HepG2 (cell line): ENCODE data around the gene DEPDC1B. TPM values are rescaled to one million over a fixed set of nuclear protein-coding genes. Genes with fewer than 3 reads are reported as not detected.

ENCODE experiments used
- NR2F1 ChIP-seq, 2 experiments: fragments of 450-650 bp in 1 of 2; formaldehyde crosslinking in 1 of 2; IDR thresholded peaks; 2 replicates each; pipeline versions ENCODE4 v1.5.0 to v1.6.1; 2016 to 2020; ENCODE audit warnings: mild to moderate bottlenecking in 1 of 2, missing compliant biosample characterization in 1 of 2, missing genetic modification reagents in 1 of 2, moderate library complexity in 1 of 2
- PHF20 ChIP-seq: sonication (generic); formaldehyde crosslinking; IDR thresholded peaks from 2 replicates; pipeline ENCODE4 v1.5.0; 2020; ENCODE audit warnings: mild to moderate bottlenecking, missing genetic modification reagents
- RFX5 ChIP-seq: IDR thresholded peaks from 2 replicates; pipeline ENCODE4 v1.6.1; 2011; ENCODE audit warnings: low read depth, low read length, improper control_type of control experiment
- RFXANK ChIP-seq: IDR thresholded peaks from 2 replicates; pipeline ENCODE4 v1.6.1; 2016
- THAP11 ChIP-seq: IDR thresholded peaks from 2 replicates; pipeline ENCODE4 v1.6.1; 2016; ENCODE audit warnings: missing biosample characterization, missing genetic modification reagents
- YEATS2 ChIP-seq: sonication (generic); formaldehyde crosslinking; IDR thresholded peaks from 2 replicates; pipeline ENCODE4 v1.4.0; 2020; ENCODE audit warnings: missing genetic modification reagents, borderline replicate concordance
- ZFP36L1 ChIP-seq: sonication (generic); formaldehyde crosslinking; IDR thresholded peaks from 2 replicates; pipeline ENCODE4 v1.8.0; 2022; ENCODE audit warnings: mild to moderate bottlenecking, missing genetic modification reagents, moderate library complexity
- ZNF160 ChIP-seq: sonication (generic); formaldehyde crosslinking; IDR thresholded peaks from 2 replicates; pipeline ENCODE4 v1.8.0; 2022; ENCODE audit warnings: mild to moderate bottlenecking, inconsistent platforms, missing genetic modification reagents
- ZNF256 ChIP-seq: sonication (generic); formaldehyde crosslinking; conservative IDR thresholded peaks from 2 replicates; pipeline ENCODE4 v1.4.0; 2020; ENCODE audit warnings: missing genetic modification reagents
- ZNF724P ChIP-seq: sonication (generic); formaldehyde crosslinking; IDR thresholded peaks from 2 replicates; pipeline ENCODE4 v1.8.0; 2022; ENCODE audit warnings: missing genetic modification reagents, borderline replicate concordance
- polyA plus RNA-seq, 8 experiments: library from polyadenylated mRNA; depleted of rRNA in 3 of 8; stranded (reverse) in 7 of 8; unstranded in 1 of 8; fragments of >200 nt; fragmentation: Illumina TruSeq in 4 of 8; extraction: Trizol in 4 of 8; gene quantifications; 2 replicates each; pipeline versions ENCODE4 v1.2.1 to v1.2.3, GENCODE V29; 2011 to 2016; ENCODE audit warnings: low read depth in 4 of 8, missing spikeins in 1 of 8, mixed read lengths in 1 of 8; ENCODE audit not compliant: insufficient read depth in 1 of 8
- total RNA-seq, 5 experiments: library from RNA; depleted of rRNA; stranded (reverse); fragments of >200 nt; fragmentation: Illumina TruSeq; extraction: Trizol; gene quantifications; 2 replicates each; pipeline ENCODE4 v1.2.3, GENCODE V29; 2016; ENCODE audit warnings: low read depth in 1 of 5
- TF ChIP-seq, protein P1 (sequence below): sonication (generic); formaldehyde crosslinking; IDR thresholded peaks from 2 replicates; pipeline ENCODE4 v1.4.0; 2020; ENCODE audit warnings: missing genetic modification reagents, mild to moderate bottlenecking, borderline replicate concordance
- TF ChIP-seq, protein P2 (sequence below): sonication (generic); formaldehyde crosslinking; IDR thresholded peaks from 2 replicates; pipeline ENCODE4 v1.4.0; 2020; ENCODE audit warnings: missing genetic modification reagents, borderline replicate concordance
- TF ChIP-seq, protein P3 (sequence below): sonication (generic); formaldehyde crosslinking; IDR thresholded peaks from 2 replicates; pipeline ENCODE4 v1.5.1; 2020; ENCODE audit warnings: missing genetic modification reagents, mild to moderate bottlenecking, borderline replicate concordance
- TF ChIP-seq, protein P4 (sequence below): sonication (generic); formaldehyde crosslinking; IDR thresholded peaks from 2 replicates; pipeline ENCODE4 v1.5.0; 2020; ENCODE audit warnings: mild to moderate bottlenecking, missing genetic modification reagents
- TF ChIP-seq, protein P5 (sequence below): sonication (generic); formaldehyde crosslinking; IDR thresholded peaks from 2 replicates; pipeline ENCODE4 v1.4.0; 2020; ENCODE audit warnings: missing genetic modification reagents

The DEPDC1B gene
- total and polyA plus RNA-seq, 2 of the 13 experiments (the other 11 are each of a cell fraction or from before 2014, with no cell fraction given): 29.5 to 51.3 TPM

DNA sequence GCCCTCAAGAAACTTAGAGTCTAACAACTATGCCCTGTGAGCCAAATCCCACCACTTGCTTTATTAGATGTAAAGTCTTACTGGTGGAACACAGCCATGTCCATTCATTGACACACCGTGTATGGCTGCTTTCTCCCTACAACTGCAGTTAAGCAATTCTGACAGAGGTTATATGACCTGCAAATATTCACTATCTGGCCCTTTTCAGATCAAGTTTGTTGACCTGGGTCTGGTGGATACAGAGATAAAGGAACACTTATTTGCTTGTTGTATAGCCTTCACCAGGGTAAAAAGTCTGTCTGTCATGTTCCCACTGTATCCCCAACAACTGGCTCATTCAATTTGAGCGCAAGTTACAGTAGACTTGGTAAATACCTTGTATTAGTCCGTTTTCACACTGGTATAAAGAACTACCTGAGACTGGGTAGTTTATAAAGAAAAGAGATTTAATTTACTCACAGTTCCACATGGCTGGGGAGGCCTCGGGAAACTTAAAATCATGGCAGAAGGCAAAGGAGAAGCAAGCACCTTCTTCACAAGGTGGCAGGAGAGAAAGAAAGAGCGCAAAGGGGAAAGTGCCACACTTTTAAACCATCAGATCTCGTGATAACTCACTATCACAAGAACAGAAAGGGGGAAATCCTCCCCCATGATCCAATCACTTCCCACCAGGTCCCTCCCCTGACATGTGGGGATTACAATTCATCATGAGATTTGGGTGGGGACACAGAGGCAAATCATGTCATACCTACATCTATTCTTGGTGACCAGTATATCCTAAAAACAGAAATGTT lies 27.9 kb downstream of the DEPDC1B start (continued):
- TF ChIP-seq RFX5 (no peak), ZFP36L1 (CRISPR knock-in tag) (no peak), ZNF160 (CRISPR knock-in tag) (0 out of 2 replicates have a peak, but pooled peaks have one; percentile 35), ZNF724P (CRISPR knock-in tag) (no peak), NR2F1 (CRISPR knock-in tag; IDR thresholded peaks at IDR 0.05) (peak; percentile 94), THAP11 (CRISPR knock-in tag) (peak; percentile 49), YEATS2 (no peak), RFXANK (no peak), PHF20 (CRISPR knock-in tag) (no peak), ZNF256 (no peak)
- TF ChIP-seq, protein P1, sequence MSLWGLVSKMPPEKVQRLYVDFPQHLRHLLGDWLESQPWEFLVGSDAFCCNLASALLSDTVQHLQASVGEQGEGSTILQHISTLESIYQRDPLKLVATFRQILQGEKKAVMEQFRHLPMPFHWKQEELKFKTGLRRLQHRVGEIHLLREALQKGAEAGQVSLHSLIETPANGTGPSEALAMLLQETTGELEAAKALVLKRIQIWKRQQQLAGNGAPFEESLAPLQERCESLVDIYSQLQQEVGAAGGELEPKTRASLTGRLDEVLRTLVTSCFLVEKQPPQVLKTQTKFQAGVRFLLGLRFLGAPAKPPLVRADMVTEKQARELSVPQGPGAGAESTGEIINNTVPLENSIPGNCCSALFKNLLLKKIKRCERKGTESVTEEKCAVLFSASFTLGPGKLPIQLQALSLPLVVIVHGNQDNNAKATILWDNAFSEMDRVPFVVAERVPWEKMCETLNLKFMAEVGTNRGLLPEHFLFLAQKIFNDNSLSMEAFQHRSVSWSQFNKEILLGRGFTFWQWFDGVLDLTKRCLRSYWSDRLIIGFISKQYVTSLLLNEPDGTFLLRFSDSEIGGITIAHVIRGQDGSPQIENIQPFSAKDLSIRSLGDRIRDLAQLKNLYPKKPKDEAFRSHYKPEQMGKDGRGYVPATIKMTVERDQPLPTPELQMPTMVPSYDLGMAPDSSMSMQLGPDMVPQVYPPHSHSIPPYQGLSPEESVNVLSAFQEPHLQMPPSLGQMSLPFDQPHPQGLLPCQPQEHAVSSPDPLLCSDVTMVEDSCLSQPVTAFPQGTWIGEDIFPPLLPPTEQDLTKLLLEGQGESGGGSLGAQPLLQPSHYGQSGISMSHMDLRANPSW: no peak
- TF ChIP-seq, protein P2, sequence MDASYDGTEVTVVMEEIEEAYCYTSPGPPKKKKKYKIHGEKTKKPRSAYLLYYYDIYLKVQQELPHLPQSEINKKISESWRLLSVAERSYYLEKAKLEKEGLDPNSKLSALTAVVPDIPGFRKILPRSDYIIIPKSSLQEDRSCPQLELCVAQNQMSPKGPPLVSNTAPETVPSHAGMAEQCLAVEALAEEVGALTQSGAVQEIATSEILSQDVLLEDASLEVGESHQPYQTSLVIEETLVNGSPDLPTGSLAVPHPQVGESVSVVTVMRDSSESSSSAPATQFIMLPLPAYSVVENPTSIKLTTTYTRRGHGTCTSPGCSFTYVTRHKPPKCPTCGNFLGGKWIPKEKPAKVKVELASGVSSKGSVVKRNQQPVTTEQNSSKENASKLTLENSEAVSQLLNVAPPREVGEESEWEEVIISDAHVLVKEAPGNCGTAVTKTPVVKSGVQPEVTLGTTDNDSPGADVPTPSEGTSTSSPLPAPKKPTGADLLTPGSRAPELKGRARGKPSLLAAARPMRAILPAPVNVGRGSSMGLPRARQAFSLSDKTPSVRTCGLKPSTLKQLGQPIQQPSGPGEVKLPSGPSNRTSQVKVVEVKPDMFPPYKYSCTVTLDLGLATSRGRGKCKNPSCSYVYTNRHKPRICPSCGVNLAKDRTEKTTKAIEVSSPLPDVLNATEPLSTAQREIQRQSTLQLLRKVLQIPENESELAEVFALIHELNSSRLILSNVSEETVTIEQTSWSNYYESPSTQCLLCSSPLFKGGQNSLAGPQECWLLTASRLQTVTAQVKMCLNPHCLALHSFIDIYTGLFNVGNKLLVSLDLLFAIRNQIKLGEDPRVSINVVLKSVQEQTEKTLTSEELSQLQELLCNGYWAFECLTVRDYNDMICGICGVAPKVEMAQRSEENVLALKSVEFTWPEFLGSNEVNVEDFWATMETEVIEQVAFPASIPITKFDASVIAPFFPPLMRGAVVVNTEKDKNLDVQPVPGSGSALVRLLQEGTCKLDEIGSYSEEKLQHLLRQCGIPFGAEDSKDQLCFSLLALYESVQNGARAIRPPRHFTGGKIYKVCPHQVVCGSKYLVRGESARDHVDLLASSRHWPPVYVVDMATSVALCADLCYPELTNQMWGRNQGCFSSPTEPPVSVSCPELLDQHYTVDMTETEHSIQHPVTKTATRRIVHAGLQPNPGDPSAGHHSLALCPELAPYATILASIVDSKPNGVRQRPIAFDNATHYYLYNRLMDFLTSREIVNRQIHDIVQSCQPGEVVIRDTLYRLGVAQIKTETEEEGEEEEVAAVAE: 0 out of 2 replicates have a peak, but pooled peaks have one; percentile 40
- TF ChIP-seq, protein P3, sequence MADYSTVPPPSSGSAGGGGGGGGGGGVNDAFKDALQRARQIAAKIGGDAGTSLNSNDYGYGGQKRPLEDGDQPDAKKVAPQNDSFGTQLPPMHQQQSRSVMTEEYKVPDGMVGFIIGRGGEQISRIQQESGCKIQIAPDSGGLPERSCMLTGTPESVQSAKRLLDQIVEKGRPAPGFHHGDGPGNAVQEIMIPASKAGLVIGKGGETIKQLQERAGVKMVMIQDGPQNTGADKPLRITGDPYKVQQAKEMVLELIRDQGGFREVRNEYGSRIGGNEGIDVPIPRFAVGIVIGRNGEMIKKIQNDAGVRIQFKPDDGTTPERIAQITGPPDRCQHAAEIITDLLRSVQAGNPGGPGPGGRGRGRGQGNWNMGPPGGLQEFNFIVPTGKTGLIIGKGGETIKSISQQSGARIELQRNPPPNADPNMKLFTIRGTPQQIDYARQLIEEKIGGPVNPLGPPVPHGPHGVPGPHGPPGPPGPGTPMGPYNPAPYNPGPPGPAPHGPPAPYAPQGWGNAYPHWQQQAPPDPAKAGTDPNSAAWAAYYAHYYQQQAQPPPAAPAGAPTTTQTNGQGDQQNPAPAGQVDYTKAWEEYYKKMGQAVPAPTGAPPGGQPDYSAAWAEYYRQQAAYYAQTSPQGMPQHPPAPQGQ: no peak
- TF ChIP-seq, protein P4, sequence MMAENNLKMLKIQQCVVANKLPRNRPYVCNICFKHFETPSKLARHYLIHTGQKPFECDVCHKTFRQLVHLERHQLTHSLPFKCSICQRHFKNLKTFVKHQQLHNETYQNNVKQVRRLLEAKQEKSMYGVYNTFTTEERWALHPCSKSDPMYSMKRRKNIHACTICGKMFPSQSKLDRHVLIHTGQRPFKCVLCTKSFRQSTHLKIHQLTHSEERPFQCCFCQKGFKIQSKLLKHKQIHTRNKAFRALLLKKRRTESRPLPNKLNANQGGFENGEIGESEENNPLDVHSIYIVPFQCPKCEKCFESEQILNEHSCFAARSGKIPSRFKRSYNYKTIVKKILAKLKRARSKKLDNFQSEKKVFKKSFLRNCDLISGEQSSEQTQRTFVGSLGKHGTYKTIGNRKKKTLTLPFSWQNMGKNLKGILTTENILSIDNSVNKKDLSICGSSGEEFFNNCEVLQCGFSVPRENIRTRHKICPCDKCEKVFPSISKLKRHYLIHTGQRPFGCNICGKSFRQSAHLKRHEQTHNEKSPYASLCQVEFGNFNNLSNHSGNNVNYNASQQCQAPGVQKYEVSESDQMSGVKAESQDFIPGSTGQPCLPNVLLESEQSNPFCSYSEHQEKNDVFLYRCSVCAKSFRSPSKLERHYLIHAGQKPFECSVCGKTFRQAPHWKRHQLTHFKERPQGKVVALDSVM: no peak
- TF ChIP-seq, protein P5, sequence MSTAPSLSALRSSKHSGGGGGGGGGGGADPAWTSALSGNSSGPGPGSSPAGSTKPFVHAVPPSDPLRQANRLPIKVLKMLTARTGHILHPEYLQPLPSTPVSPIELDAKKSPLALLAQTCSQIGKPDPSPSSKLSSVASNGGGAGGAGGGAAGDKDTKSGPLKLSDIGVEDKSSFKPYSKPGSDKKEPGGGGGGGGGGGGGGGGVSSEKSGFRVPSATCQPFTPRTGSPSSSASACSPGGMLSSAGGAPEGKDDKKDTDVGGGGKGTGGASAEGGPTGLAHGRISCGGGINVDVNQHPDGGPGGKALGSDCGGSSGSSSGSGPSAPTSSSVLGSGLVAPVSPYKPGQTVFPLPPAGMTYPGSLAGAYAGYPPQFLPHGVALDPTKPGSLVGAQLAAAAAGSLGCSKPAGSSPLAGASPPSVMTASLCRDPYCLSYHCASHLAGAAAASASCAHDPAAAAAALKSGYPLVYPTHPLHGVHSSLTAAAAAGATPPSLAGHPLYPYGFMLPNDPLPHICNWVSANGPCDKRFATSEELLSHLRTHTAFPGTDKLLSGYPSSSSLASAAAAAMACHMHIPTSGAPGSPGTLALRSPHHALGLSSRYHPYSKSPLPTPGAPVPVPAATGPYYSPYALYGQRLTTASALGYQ (CRISPR knock-in tag): peak; percentile 87; the same call in 1 of the 2 replicates
